HEK293T (cell line): ENCODE results near the gene PALLD.
A peak's percentile ranks its signal among the peaks of the same experiment; 100 is the strongest.

Experiments
- CTCF ChIA-PET: fragments of 350-600 bp; formaldehyde crosslinking; extraction: SDS; loops from one replicate; lab custom pipeline; 2021; ENCODE audit warnings: antibody characterized with exemption, inconsistent platforms; lab: Yijun Ruan, JAX
- POLR2A ChIA-PET: fragments of 350-600 bp; formaldehyde crosslinking; extraction: SDS; loops from one replicate; lab custom pipeline; 2020; ENCODE audit warnings: antibody characterized with exemption, inconsistent platforms; lab: Yijun Ruan, JAX
- DNase-seq: peaks from one replicate; pipeline ENCODE4 v3.0.0; 2012; ENCODE audit warnings: mixed read lengths; ENCODE audit errors: extremely low spot score
- ARNT ChIP-seq: fragments of 450-650 bp; IDR thresholded peaks from 2 replicates; pipeline ENCODE4 v1.6.1; 2017; ENCODE audit warnings: mild to moderate bottlenecking
- BHLHE40 ChIP-seq: fragments of 450-650 bp; IDR thresholded peaks from 2 replicates; pipeline ENCODE4 v1.6.1; 2016; ENCODE audit warnings: mild to moderate bottlenecking, moderate library complexity, borderline replicate concordance
- CTBP1 ChIP-seq: fragments of 450-650 bp; IDR thresholded peaks from 2 replicates; pipeline ENCODE4 v1.6.1; 2016; ENCODE audit warnings: borderline replicate concordance
- ELF4 ChIP-seq: fragments of 450-650 bp; IDR thresholded peaks from 2 replicates; pipeline ENCODE4 v1.6.1; 2017; ENCODE audit warnings: antibody characterized with exemption
- FOXA1 ChIP-seq: fragments of 450-650 bp; IDR thresholded peaks from 2 replicates; pipeline ENCODE4 v1.6.1; 2016; ENCODE audit warnings: mild to moderate bottlenecking
- FOXK2 ChIP-seq: fragments of 450-650 bp; IDR thresholded peaks from 2 replicates; pipeline ENCODE4 v1.6.1; 2016; ENCODE audit warnings: mild to moderate bottlenecking
- FOXM1 ChIP-seq: fragments of 450-650 bp; IDR thresholded peaks from 2 replicates; pipeline ENCODE4 v1.6.1; 2017; ENCODE audit warnings: mild to moderate bottlenecking, borderline replicate concordance
- HDGF ChIP-seq: fragments of 450-650 bp; IDR thresholded peaks from 2 replicates; pipeline ENCODE4 v1.6.1; 2017; ENCODE audit warnings: antibody characterized with exemption, borderline replicate concordance
- L3MBTL2 ChIP-seq: fragments of 450-650 bp; conservative IDR thresholded peaks from 2 replicates; pipeline ENCODE4 v1.6.1; 2016; ENCODE audit warnings: mild to moderate bottlenecking
- LEF1 ChIP-seq: fragments of 450-650 bp; IDR thresholded peaks from 2 replicates; pipeline ENCODE4 v1.6.1; 2017; ENCODE audit warnings: mild to moderate bottlenecking, borderline replicate concordance
- NFRKB ChIP-seq: fragments of 450-650 bp; IDR thresholded peaks from 2 replicates; pipeline ENCODE4 v1.6.1; 2016; ENCODE audit warnings: mild to moderate bottlenecking, moderate library complexity
- SP1 ChIP-seq: fragments of 450-650 bp; IDR thresholded peaks from 2 replicates; pipeline ENCODE4 v1.6.1; 2017
- SUZ12 ChIP-seq: fragments of 450-650 bp; IDR thresholded peaks from 2 replicates; pipeline ENCODE4 v1.6.1; 2016; ENCODE audit warnings: mild to moderate bottlenecking
- TARDBP ChIP-seq: fragments of 450-650 bp; IDR thresholded peaks from 2 replicates; pipeline ENCODE4 v1.6.1; 2016
- ZNF384 ChIP-seq: fragments of 450-650 bp; IDR thresholded peaks from 2 replicates; pipeline ENCODE4 v1.6.1; 2016
- TF ChIP-seq, protein P1 (sequence below): fragments of 450-650 bp; IDR thresholded peaks from 2 replicates; pipeline ENCODE4 v1.6.1; 2016

The PALLD gene

DNA sequence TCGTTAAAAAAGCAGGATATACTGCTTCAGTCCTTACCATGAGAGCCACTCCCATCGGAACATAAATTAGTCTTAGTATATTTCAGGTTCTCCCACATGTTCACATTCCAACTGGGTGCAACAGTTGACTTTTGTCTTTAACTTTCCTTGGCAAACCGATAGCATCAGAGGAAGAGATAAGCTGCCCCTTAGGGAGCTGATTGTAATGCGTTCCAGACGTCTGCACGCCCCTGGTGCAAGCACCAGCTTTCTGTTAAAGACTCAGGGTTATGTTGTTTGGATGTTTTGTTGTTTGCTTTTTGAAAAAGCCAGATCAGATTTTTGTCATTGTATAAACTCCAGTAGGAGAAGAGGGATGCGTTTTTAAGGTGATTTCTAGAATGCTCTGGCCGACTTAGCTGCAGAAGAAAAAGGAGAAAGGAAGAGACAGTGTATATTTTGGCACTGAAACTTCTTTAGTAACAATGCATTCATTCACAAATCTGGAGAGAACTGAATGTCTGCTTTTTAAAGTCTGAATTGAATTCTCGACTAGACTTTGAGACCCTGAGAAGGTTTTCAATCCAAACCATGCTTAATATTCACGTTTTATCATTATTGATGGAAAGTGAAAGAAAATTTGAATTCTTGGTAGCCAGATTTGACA lies 352.3 kb downstream of the PALLD start:
- TF ChIP-seq FOXM1 (no peak), SP1 (no peak), ZNF384 (no peak), ARNT (no peak), LEF1 (no peak), ELF4 (no peak)
- POLR2A ChIA-PET, result interaction anchor here (0.8 to 1.6 kb wide), 4 partner anchors 9 to 161 kb away, joined by 3 to 7 read pairs (median 4); partner anchors contain the start of gene CBR4
- CTCF ChIA-PET, result interaction anchor here (0.6 to 1.3 kb wide), 6 partner anchors 8 to 1221 kb away, joined by 3 to 4 read pairs (median 3); no protein-coding TSS in a partner anchor
- DNase-seq, result peak; percentile 20

GRCh38 chr4:168849997-168850396 lies 353.1 kb downstream of the PALLD start:
- ChIA-PET CTCF (interaction anchor here (0.7 kb wide), 1 partner anchor 235 kb away, joined by 3 read pairs; no protein-coding TSS in a partner anchor), POLR2A (interaction anchor here (1.0 kb wide), 1 partner anchor 245 kb away, joined by 3 read pairs; no protein-coding TSS in a partner anchor)
- TF ChIP-seq FOXM1 (no peak), NFRKB (no peak), SP1 (no peak), FOXA1 (no peak), BHLHE40 (no peak), LEF1 (no peak), HDGF (no peak), FOXK2 (no peak), ZNF384 (no peak), TARDBP (no peak), SUZ12 (no peak), CTBP1 (no peak), L3MBTL2 (no peak), ARNT (no peak), ELF4 (no peak)
- TF ChIP-seq, protein P1, sequence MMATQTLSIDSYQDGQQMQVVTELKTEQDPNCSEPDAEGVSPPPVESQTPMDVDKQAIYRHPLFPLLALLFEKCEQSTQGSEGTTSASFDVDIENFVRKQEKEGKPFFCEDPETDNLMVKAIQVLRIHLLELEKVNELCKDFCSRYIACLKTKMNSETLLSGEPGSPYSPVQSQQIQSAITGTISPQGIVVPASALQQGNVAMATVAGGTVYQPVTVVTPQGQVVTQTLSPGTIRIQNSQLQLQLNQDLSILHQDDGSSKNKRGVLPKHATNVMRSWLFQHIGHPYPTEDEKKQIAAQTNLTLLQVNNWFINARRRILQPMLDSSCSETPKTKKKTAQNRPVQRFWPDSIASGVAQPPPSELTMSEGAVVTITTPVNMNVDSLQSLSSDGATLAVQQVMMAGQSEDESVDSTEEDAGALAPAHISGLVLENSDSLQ, result no peak
- DNase-seq, result no peak

GRCh38 chr4:168852387-168852786 lies 355.5 kb downstream of the PALLD start:
- no peak for TF ChIP-seq SUZ12
- TF ChIP-seq SP1, result no peak
- TF ChIP-seq, protein P1, result no peak
- no peak for TF ChIP-seq CTBP1
- TF ChIP-seq FOXM1, result no peak
- TF ChIP-seq LEF1, result no peak
- no peak for TF ChIP-seq FOXK2
- no peak for TF ChIP-seq ARNT
- no peak for TF ChIP-seq L3MBTL2
- no peak for DNase-seq
- ChIA-PET POLR2A (no interaction called here), CTCF (no interaction called here)

- DNase-seq, result no peak
- ChIA-PET POLR2A (no interaction called here), CTCF (interaction anchor here (0.8 kb wide), 1 partner anchor 404 kb away, joined by 3 read pairs; no protein-coding TSS in a partner anchor)
- TF ChIP-seq ZNF384, result no peak
- no peak for TF ChIP-seq ARNT
- TF ChIP-seq FOXM1, result no peak
- TF ChIP-seq NFRKB, result no peak
- no peak for TF ChIP-seq LEF1
- TF ChIP-seq BHLHE40, result no peak
Observed at GRCh38 chr4:168852933-168853713, 356.3 kb downstream of the PALLD start.

GRCh38 chr4:168853770-168854169 lies 356.9 kb downstream of the PALLD start:
- DNase-seq, result no peak
- CTCF ChIA-PET, result interaction anchor here (1.2 kb wide), 1 partner anchor 14 kb away, joined by 5 read pairs; no protein-coding TSS in a partner anchor
- POLR2A ChIA-PET, result no interaction called here
- TF ChIP-seq NFRKB (no peak), ARNT (no peak), ZNF384 (no peak), L3MBTL2 (no peak)

DNA sequence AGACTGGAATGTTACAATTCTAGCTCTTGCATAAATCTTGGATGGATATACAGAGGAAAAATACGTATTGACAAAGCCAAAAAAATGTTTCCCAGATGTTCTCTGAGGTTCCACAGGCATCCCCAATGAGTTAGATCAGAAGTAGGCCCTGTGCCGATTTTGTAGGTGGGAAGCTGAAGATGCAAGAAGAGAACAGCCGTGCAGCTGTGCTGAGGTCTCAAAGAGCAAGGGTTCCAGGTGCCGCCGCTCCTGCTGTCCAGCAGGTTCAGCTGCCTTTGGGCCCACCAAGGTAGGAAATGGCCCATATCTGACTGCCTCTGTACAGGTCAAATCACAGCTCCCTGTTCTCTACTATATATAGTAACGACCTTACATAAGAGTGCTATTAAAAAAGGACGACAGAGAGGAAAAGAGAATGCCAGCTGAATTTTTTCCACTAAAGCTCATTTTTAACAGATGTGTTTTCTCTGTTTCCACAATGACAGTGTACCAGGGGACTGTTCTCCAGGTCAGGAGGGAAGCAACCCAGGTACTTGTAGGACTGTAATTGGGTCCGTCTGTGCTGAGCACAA lies 357.6 kb downstream of the PALLD start:
- TF ChIP-seq HDGF (no peak), ELF4 (no peak), CTBP1 (no peak), SP1 (no peak)
- DNase-seq, result no peak
- CTCF ChIA-PET, result interaction anchor here (1.2 kb wide), 1 partner anchor 14 kb away, joined by 5 read pairs; no protein-coding TSS in a partner anchor
- POLR2A ChIA-PET, result no interaction called here

DNA sequence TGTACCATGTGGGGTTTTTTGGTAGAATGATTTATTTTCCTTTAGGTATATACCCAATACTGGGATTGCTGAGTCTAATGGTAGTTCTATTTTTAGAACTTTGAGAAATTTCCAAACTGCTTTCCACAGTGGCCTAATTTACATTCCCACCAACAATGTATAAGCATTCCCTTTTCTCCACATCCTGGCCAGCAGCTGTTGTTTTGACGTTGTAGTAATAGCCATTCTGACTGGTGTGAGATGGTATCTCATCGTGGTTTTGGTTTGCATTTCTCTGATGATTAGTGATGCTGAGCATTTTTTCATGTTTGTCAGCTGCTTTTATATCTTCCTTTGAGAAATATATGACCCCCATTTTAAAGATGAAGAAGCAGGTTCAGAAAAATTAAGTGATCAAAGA lies 359.5 kb downstream of the PALLD start:
- POLR2A ChIA-PET, result no interaction called here
- TF ChIP-seq FOXM1, result no peak
- CTCF ChIA-PET, result no interaction called here
- no peak for DNase-seq
